Neural crest cell (in vitro differentiated cells): ENCODE data around the gene RASAL2. TPM values are rescaled to one million over a fixed set of nuclear protein-coding genes. Genes with fewer than 3 reads are reported as not detected.

ENCODE experiments used
- DNase-seq: peaks from one replicate; pipeline ENCODE4 v3.0.0; 2021; ENCODE audit warnings: low read depth, mixed read lengths, low spot score
- H3K27ac Mint-ChIP-seq: one replicate; pipeline ENCODE4 v1.8.0; 2021; ENCODE audit warnings: mild to moderate bottlenecking, mixed read lengths; ENCODE audit not compliant: unreplicated experiment
- H3K27me3 Mint-ChIP-seq: 2 replicates; pipeline ENCODE4 v1.8.0; 2021; ENCODE audit warnings: low read depth, mild to moderate bottlenecking, mixed read lengths
- H3K36me3 Mint-ChIP-seq: 2 replicates; pipeline ENCODE4 v1.8.0; 2021; ENCODE audit warnings: low read depth, mild to moderate bottlenecking, mixed read lengths
- H3K4me1 Mint-ChIP-seq: 2 replicates; pipeline ENCODE4 v1.8.0; 2021; ENCODE audit warnings: mixed read lengths
- H3K4me3 Mint-ChIP-seq: one replicate; pipeline ENCODE4 v1.8.0; 2021; ENCODE audit warnings: mild to moderate bottlenecking, mixed read lengths
- H3K9me3 Mint-ChIP-seq: 2 replicates; pipeline ENCODE4 v1.8.0; 2021; ENCODE audit warnings: mixed read lengths
- total RNA-seq: library from RNA; stranded (reverse); gene quantifications from 2 replicates; pipeline ENCODE4 v1.2.1, GENCODE V29; 2021
- TF ChIP-seq, protein P1 (sequence below): fragments of 200-600 bp; sonication (generic); conservative IDR thresholded peaks from 2 replicates; pipeline ENCODE4 v1.5.0; 2021; ENCODE audit warnings: antibody characterized with exemption, mild to moderate bottlenecking

Gene RASAL2
- total RNA-seq, 1 donor from 2014 or later: 20.9 TPM

GRCh38 chr1:178412400-178412770 is 318.5 kb downstream of the RASAL2 start:
- TF ChIP-seq, protein P1, sequence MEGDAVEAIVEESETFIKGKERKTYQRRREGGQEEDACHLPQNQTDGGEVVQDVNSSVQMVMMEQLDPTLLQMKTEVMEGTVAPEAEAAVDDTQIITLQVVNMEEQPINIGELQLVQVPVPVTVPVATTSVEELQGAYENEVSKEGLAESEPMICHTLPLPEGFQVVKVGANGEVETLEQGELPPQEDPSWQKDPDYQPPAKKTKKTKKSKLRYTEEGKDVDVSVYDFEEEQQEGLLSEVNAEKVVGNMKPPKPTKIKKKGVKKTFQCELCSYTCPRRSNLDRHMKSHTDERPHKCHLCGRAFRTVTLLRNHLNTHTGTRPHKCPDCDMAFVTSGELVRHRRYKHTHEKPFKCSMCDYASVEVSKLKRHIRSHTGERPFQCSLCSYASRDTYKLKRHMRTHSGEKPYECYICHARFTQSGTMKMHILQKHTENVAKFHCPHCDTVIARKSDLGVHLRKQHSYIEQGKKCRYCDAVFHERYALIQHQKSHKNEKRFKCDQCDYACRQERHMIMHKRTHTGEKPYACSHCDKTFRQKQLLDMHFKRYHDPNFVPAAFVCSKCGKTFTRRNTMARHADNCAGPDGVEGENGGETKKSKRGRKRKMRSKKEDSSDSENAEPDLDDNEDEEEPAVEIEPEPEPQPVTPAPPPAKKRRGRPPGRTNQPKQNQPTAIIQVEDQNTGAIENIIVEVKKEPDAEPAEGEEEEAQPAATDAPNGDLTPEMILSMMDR: no peak
- H3K9me3 Mint-ChIP-seq: peaks cover 20% of the 10 kb centered on the region
- H3K27ac Mint-ChIP-seq: no peak overlapping the region
- H3K4me3 Mint-ChIP-seq: no peak overlapping the region
- peaks cover 4% of the 10 kb centered on the region for H3K4me1 Mint-ChIP-seq
- H3K27me3 Mint-ChIP-seq: no peaks in the 10 kb centered on the region
- peaks cover 34% of the 10 kb centered on the region for H3K36me3 Mint-ChIP-seq
- DNase-seq: no peak

GRCh38 chr1:178417858-178418257 is 324.0 kb downstream of the RASAL2 start:
- H3K4me1 Mint-ChIP-seq: no peaks in the 10 kb centered on the region
- no peaks in the 10 kb centered on the region for H3K27me3 Mint-ChIP-seq
- no peak for DNase-seq
- H3K27ac Mint-ChIP-seq: no peak overlapping the region
- no peak overlapping the region for H3K4me3 Mint-ChIP-seq
- peaks cover 18% of the 10 kb centered on the region for H3K36me3 Mint-ChIP-seq
- TF ChIP-seq, protein P1: no peak
- peaks cover 11% of the 10 kb centered on the region for H3K9me3 Mint-ChIP-seq

DNA sequence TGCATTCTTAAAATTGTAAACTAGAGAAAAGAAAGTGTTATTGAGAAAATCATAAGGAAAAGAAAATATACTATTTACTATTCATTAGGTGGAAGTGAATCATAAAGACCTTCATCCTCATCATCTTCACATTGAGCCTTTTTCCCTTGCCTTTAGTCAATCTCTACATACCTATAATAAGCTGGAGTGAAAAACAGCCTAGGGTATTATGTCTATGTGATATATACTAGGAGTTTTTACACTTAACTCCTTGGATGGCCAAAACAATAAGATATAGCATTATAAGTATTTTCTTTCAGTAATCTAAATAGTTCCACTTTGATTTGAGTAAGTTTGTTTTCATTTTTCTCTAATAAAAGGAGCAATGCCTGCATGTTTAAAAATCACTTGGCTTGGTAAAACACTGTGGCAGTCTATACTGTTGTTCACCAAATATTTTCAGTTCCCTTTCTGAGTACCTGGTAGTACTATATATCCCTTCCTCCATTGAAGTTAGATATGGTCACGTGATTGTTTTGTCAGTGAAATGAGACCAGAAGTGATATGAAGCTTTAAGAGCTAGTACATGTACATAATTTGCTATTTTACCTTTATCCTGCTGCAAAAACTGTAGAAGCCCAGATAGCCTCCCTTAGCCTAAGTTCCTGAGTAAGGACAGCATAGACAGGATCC is 324.5 kb downstream of the RASAL2 start:
- no peaks in the 10 kb centered on the region for H3K27me3 Mint-ChIP-seq
- H3K36me3 Mint-ChIP-seq: peaks cover 16% of the 10 kb centered on the region
- peaks cover 11% of the 10 kb centered on the region for H3K9me3 Mint-ChIP-seq
- H3K27ac Mint-ChIP-seq: no peak overlapping the region
- TF ChIP-seq, protein P1: no peak
- no peak for DNase-seq
- H3K4me3 Mint-ChIP-seq: no peak overlapping the region
- H3K4me1 Mint-ChIP-seq: no peaks in the 10 kb centered on the region

- peaks cover 4% of the 10 kb centered on the region for H3K36me3 Mint-ChIP-seq
- TF ChIP-seq, protein P1: no peak
- DNase-seq: no peak
- no peak overlapping the region for H3K27ac Mint-ChIP-seq
- peaks cover 11% of the 10 kb centered on the region for H3K4me1 Mint-ChIP-seq
- H3K4me3 Mint-ChIP-seq: no peak overlapping the region
- H3K9me3 Mint-ChIP-seq: no peaks in the 10 kb centered on the region
- H3K27me3 Mint-ChIP-seq: no peaks in the 10 kb centered on the region
These were observed 340.5 kb downstream of the RASAL2 start for GRCh38 chr1:178434360-178434759.

DNA sequence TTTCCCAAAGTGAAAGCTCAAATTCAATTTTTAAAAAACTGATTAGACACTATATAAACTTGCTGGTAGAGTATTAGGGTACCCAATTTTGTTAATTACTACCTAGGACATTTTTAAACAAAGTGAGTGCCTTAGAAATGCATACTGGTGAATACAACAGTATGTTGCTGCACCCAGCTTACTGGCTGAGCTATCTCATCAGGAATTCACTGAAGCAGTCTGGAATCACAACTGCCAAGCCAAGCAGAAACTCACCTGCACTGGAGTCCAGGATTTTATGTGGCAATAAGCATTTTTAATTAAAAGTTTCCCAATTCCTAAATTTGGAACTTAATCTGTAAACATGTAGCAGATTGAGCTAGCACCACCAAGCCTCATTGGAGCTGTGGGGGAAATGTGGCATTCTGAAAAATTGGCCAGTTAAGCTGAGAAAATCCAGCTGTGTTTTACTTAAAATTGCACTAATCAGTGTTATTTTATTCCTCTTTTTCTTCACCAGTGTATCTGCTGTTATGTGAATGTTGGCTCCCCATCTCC is 341.1 kb downstream of the RASAL2 start:
- no peak for DNase-seq
- Mint-ChIP-seq H3K4me3 (no peak overlapping the region), H3K4me1 (peaks cover 13% of the 10 kb centered on the region), H3K36me3 (no peaks in the 10 kb centered on the region), H3K9me3 (no peaks in the 10 kb centered on the region), H3K27ac (no peak overlapping the region), H3K27me3 (no peaks in the 10 kb centered on the region)
- TF ChIP-seq, protein P1: no peak
